Hematopoietic multipotent progenitor cell treated with erythropoietin and hydrocortisone succinate and interleukin-3 and kit ligand, for 15 days (in vitro differentiated cells): ENCODE results near the gene GLRA2.

Experiments
- DNase-seq: peaks from one replicate; pipeline ENCODE4 v3.0.0-alpha.2; 2015; ENCODE audit warnings: low spot score

GLRA2 gene

GRCh38 chrX:14529290-14529989 is at the start of gene GLRA2:
TSS of gene GLRA2 (plus strand) at chrX:14529536. CDS start at chrX:14530058, 522 bp downstream.
- DNase-seq = no peak

GRCh38 chrX:14489437-14489836 is 39.9 kb upstream of the GLRA2 start:
- no peak for DNase-seq

GRCh38 chrX:14491689-14492088 is 37.6 kb upstream of the GLRA2 start:
- DNase-seq = no peak

GRCh38 chrX:14496674-14497073 is 32.7 kb upstream of the GLRA2 start:
- DNase-seq = no peak

GRCh38 chrX:14497184-14497666 is 32.1 kb upstream of the GLRA2 start:
- DNase-seq = no peak

GRCh38 chrX:14501327-14501726 is 28.0 kb upstream of the GLRA2 start:
- no peak for DNase-seq

- no peak for DNase-seq
Measured at GRCh38 chrX:14504960-14505538, 24.3 kb upstream of the GLRA2 start.

- DNase-seq = no peak
Measured at GRCh38 chrX:14505648-14506047, 23.7 kb upstream of the GLRA2 start.

- DNase-seq = no peak
Measured at GRCh38 chrX:14506866-14507265, 22.5 kb upstream of the GLRA2 start.

- no peak for DNase-seq
Measured at GRCh38 chrX:14508025-14508690, 21.2 kb upstream of the GLRA2 start.

GRCh38 chrX:14509325-14510057 is 19.8 kb upstream of the GLRA2 start:
- DNase-seq = no peak

- peak; percentile 3 for DNase-seq
Measured at GRCh38 chrX:14528629-14529289, 577 bp upstream of the GLRA2 start.

- DNase-seq = no peak
Measured at GRCh38 chrX:14533867-14534266, 4.5 kb downstream of the GLRA2 start.

GRCh38 chrX:14546190-14546589 is 16.9 kb downstream of the GLRA2 start:
- no peak for DNase-seq

- no peak for DNase-seq
Measured at GRCh38 chrX:14554131-14554715, 24.9 kb downstream of the GLRA2 start.

- no peak for DNase-seq
Measured at GRCh38 chrX:14564058-14564457, 34.7 kb downstream of the GLRA2 start.

- no peak for DNase-seq
Measured at GRCh38 chrX:14573161-14573560, 43.8 kb downstream of the GLRA2 start.

- no peak for DNase-seq
Measured at GRCh38 chrX:14581081-14581480, 51.7 kb downstream of the GLRA2 start.

GRCh38 chrX:14584548-14584947 is 55.2 kb downstream of the GLRA2 start:
- no peak for DNase-seq

- no peak for DNase-seq
Measured at GRCh38 chrX:14590216-14590615, 60.9 kb downstream of the GLRA2 start.

GRCh38 chrX:14590693-14591424 is 61.5 kb downstream of the GLRA2 start:
- DNase-seq = no peak
